GM12878 (cell line): ENCODE measurements around the gene TMEM168. TPM values are rescaled to one million over a fixed set of nuclear protein-coding genes. Genes with fewer than 3 reads are reported as not detected.

Source experiments
- ATAC-seq: fragments of 200-7000 bp; cut with Tn5 transposase; 3 replicates; pipeline ENCODE4 v1.9.1; 2020; ENCODE audit warnings: mild to moderate bottlenecking, moderate library complexity
- BruUV-seq: library from RNA; stranded (reverse); fragments of 400-500 nt; replicated peaks from 2 replicates; lab custom pipeline; 2021; lab: Mats Ljungman, UMichigan
- CTCF ChIA-PET: fragments of 300-600 bp; sonication (Branson Sonifier 250); formaldehyde crosslinking; extraction: SDS; loops from one replicate; lab custom pipeline; 2021; ENCODE audit warnings: inconsistent platforms; lab: Yijun Ruan, JAX
- POLR2A ChIA-PET: fragments of 350-600 bp; formaldehyde crosslinking; extraction: SDS; loops from one replicate; lab custom pipeline; 2021; ENCODE audit warnings: inconsistent platforms; lab: Charles Lee
- RAD21 ChIA-PET: fragments of 300-600 bp; sonication (Branson Sonifier 250); formaldehyde crosslinking; loops from one replicate; lab custom pipeline; 2023; ENCODE audit warnings: antibody characterized with exemption; ENCODE audit not compliant: unreplicated experiment; lab: Charles Lee
- SMC1A ChIA-PET: fragments of 300-600 bp; sonication (Branson Sonifier 250); formaldehyde crosslinking; loops from one replicate; lab custom pipeline; 2023; ENCODE audit not compliant: unreplicated experiment, uncharacterized antibody; lab: Charles Lee
- DNase-seq: peaks from one replicate; pipeline ENCODE4 v3.0.0-alpha.2; 2011; ENCODE audit warnings: low read depth, low spot score
- FAIRE-seq: peaks from 3 replicates; lab custom pipeline; 2011; peaks lifted over from hg19 to GRCh38; lab: Jason Lieb, UNC
- H2AFZ ChIP-seq: 2 replicates; pipeline ENCODE4 v1.6.0; 2011; ENCODE audit warnings: low read depth, low read length, control low read depth; ENCODE audit not compliant: control insufficient read depth
- H3K27ac ChIP-seq: 2 replicates; pipeline ENCODE4 v1.5.1; 2011; ENCODE audit warnings: control low read depth; ENCODE audit not compliant: control insufficient read depth, insufficient read depth
- H3K27me3 ChIP-seq, 2 experiments: replicated peaks in 1 of 2; 2 replicates each; pipeline versions ENCODE4 v1.6.0 to v1.6.1; 2011; ENCODE audit warnings: low read length in 1 of 2; ENCODE audit not compliant: control insufficient read depth in 2 of 2, insufficient read depth in 2 of 2
- H3K36me3 ChIP-seq, 2 experiments: 2 replicates each; pipeline ENCODE4 v1.5.1; 2011; ENCODE audit warnings: low read length in 1 of 2; ENCODE audit not compliant: control insufficient read depth in 2 of 2, insufficient read depth in 2 of 2
- H3K4me1 ChIP-seq: 2 replicates; pipeline ENCODE4 v1.6.1; 2011; ENCODE audit warnings: mild to moderate bottlenecking, low read length, moderate library complexity, mixed read lengths; ENCODE audit not compliant: control insufficient read depth, insufficient read depth
- H3K4me2 ChIP-seq: 2 replicates; pipeline ENCODE4 v1.6.0; 2011; ENCODE audit warnings: control low read depth; ENCODE audit not compliant: control insufficient read depth, insufficient read depth
- H3K4me3 ChIP-seq: fragments of 200-600 bp; sonication (generic); 2 replicates; pipeline ENCODE4 v1.5.1; 2016
- H3K79me2 ChIP-seq: 2 replicates; pipeline ENCODE4 v1.6.0; 2011; ENCODE audit warnings: low read length; ENCODE audit not compliant: control insufficient read depth, insufficient read depth
- H3K9ac ChIP-seq: 2 replicates; pipeline ENCODE4 v1.8.0; 2011; ENCODE audit warnings: low read length, control low read depth, mixed read lengths; ENCODE audit not compliant: control insufficient read depth, insufficient read depth
- H3K9me3 ChIP-seq: replicated peaks from 3 replicates; pipeline ENCODE4 v1.5.1; 2011; ENCODE audit warnings: mild to moderate bottlenecking, low read length; ENCODE audit not compliant: control insufficient read depth, insufficient read depth
- H4K20me1 ChIP-seq: 2 replicates; pipeline ENCODE4 v1.6.0; 2011; ENCODE audit not compliant: control insufficient read depth, insufficient read depth
- CHD2 ChIP-seq: IDR thresholded peaks from 2 replicates; pipeline ENCODE4 v1.6.1; 2011; ENCODE audit warnings: low read depth, low read length, improper control_type of control experiment, borderline replicate concordance
- CREB1 ChIP-seq: IDR thresholded peaks from 2 replicates; pipeline ENCODE4 v1.6.1; 2012; ENCODE audit warnings: low read depth, mild to moderate bottlenecking, inconsistent platforms
- EP300 ChIP-seq, 2 experiments: fragments of 150-350 bp in 1 of 2; IDR thresholded peaks; 2 replicates each; pipeline ENCODE4 v1.6.1; 2011 to 2012; ENCODE audit warnings: low read depth in 2 of 2, low read length in 2 of 2, borderline replicate concordance in 1 of 2, improper control_type of control experiment in 1 of 2, inconsistent platforms in 1 of 2; ENCODE audit not compliant: control insufficient read depth in 1 of 2
- EZH2 ChIP-seq: IDR thresholded peaks from 2 replicates; pipeline ENCODE4 v1.6.1; 2012; ENCODE audit warnings: low read depth, mild to moderate bottlenecking, control low read depth, inconsistent platforms, low read length, borderline replicate concordance; ENCODE audit not compliant: control insufficient read depth
- HDAC2 ChIP-seq: fragments of 200-600 bp; sonication (generic); IDR thresholded peaks from 2 replicates; pipeline ENCODE4 v1.6.1; 2017
- KDM1A ChIP-seq: fragments of 200-600 bp; sonication (generic); IDR thresholded peaks from 2 replicates; pipeline ENCODE4 v1.6.1; 2016; ENCODE audit warnings: borderline replicate concordance
- MTA2 ChIP-seq: fragments of 450-650 bp; IDR thresholded peaks from 2 replicates; pipeline ENCODE4 v1.6.1; 2016; ENCODE audit warnings: low read depth, mild to moderate bottlenecking, moderate library complexity
- NR2C1 ChIP-seq: fragments of 450-650 bp; IDR thresholded peaks from 2 replicates; pipeline ENCODE4 v1.6.1; 2017; ENCODE audit warnings: antibody characterized with exemption, mild to moderate bottlenecking, moderate library complexity
- POLR2AphosphoS5 ChIP-seq: IDR thresholded peaks from 2 replicates; pipeline ENCODE4 v1.6.1; 2011; ENCODE audit warnings: mild to moderate bottlenecking, low read length, inconsistent platforms
- RELA ChIP-seq: fragments of 450-650 bp; IDR thresholded peaks from 2 replicates; pipeline ENCODE4 v1.8.0; 2014; ENCODE audit warnings: borderline replicate concordance; ENCODE audit not compliant: partially characterized antibody
- SIX5 ChIP-seq: IDR thresholded peaks from 2 replicates; pipeline ENCODE4 v1.6.1; 2011; ENCODE audit warnings: mild to moderate bottlenecking, low read depth, low read length, moderate library complexity; ENCODE audit not compliant: severe bottlenecking
- SMARCA5 ChIP-seq: fragments of 450-650 bp; IDR thresholded peaks from 2 replicates; pipeline ENCODE4 v1.6.1; 2017; ENCODE audit warnings: mild to moderate bottlenecking
- SUPT20H ChIP-seq: IDR thresholded peaks from 2 replicates; pipeline ENCODE4 v1.6.1; 2011; ENCODE audit warnings: low read depth, mild to moderate bottlenecking, low read length, moderate library complexity, borderline replicate concordance; ENCODE audit not compliant: control insufficient read depth
- TCF3 ChIP-seq: IDR thresholded peaks from 2 replicates; pipeline ENCODE4 v1.6.1; 2012; ENCODE audit warnings: low read depth, mild to moderate bottlenecking, low read length, borderline replicate concordance; ENCODE audit not compliant: insufficient read depth
- ZNF217 ChIP-seq: fragments of 450-650 bp; IDR thresholded peaks from 2 replicates; pipeline ENCODE4 v1.6.1; 2017; ENCODE audit warnings: antibody characterized with exemption, mild to moderate bottlenecking
- ZNF274 ChIP-seq: IDR thresholded peaks from one replicate; pipeline ENCODE4 v1.8.0; 2011; ENCODE audit not compliant: insufficient read length, insufficient read depth
- WGBS: methylation state at CpG from one replicate; pipeline ENCODE4 v1.1.6; 2016; ENCODE audit warnings: low lambda C conversion rate; ENCODE audit not compliant: insufficient replicate concordance, insufficient coverage; ENCODE audit errors: missing lambda C conversion rate; 5-methylcytosine and 5-hydroxymethylcytosine counted together
- in situ Hi-C: fragments of 300-500 bp; cut with MboI; formaldehyde crosslinking; loops from 9 replicates; pipeline ENCODE4 v1.14.3; 2018; ENCODE audit warnings: mixed read lengths
- intact Hi-C: fragments of 100-400 bp; cut with micrococcal nuclease; formaldehyde crosslinking; loops from one replicate; pipeline ENCODE4 v1.14.2; 2022; ENCODE audit not compliant: unreplicated experiment
- polyA plus RNA-seq, 11 experiments: library from polyadenylated mRNA; depleted of rRNA in 4 of 11; unstranded in 6 of 11; stranded (reverse) in 5 of 11; fragments of >200 nt; fragmentation: Nextera tagmentation in 4 of 11; fragmentation: Illumina TruSeq in 1 of 11; extraction: Ambion mirVana in 4 of 11; extraction: Trizol in 1 of 11; gene quantifications; 1 replicate in 1 of 11; 2 replicates in 10 of 11; pipeline versions ENCODE4 v1.2.1 to v1.2.3, GENCODE V29; 2011 to 2016; ENCODE audit warnings: inconsistent platforms in 2 of 11, missing spikeins in 2 of 11, low read depth in 1 of 11
- total RNA-seq, 4 experiments: library from RNA; depleted of rRNA in 3 of 4; stranded (reverse); fragments of >200 nt in 3 of 4; fragmentation: Illumina TruSeq in 1 of 4; extraction: Trizol in 1 of 4; gene quantifications; 2 replicates each; pipeline versions ENCODE4 v1.2.1 to v1.2.3, GENCODE V29; 2013 to 2021
- TF ChIP-seq, protein P1 (sequence below): fragments of 450-650 bp; IDR thresholded peaks from 2 replicates; pipeline ENCODE4 v1.6.1; 2014; ENCODE audit warnings: mild to moderate bottlenecking

Gene TMEM168
- total and polyA plus RNA-seq, 10 of the 15 experiments (the other 5 are each of a cell fraction or from before 2014, with no cell fraction given) = 9.1 to 44.2 (median 19.8) TPM

DNA sequence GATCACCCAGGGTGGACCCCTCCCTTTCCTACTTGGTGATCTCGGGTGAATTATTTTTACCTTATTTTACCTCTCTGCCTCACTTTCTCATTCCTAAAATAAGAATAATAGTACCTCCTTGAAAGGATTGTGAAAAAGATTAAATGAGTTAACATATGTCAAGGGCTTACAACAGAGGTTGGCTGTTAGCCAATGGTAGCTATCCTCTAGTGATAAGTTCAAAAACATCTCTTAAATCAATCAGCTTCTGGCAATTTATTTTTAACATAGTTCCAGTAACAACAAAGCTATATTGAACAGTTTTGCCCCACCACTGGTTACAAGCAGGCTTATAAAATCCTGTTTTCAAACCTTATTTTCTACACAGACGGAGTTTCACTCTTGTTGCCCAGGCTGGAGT lies 45.4 kb downstream of the TMEM168 start:
- Histone ChIP-seq H4K20me1 (no peaks in the 10 kb centered on the region), H3K36me3 (no peaks in the 10 kb centered on the region), H3K79me2 (no peaks in the 10 kb centered on the region), H3K9ac (no peak overlapping the region), H2AFZ (no peak overlapping the region), H3K9me3 (no peaks in the 10 kb centered on the region), H3K27me3 (no peaks in the 10 kb centered on the region), H3K4me3 (no peak overlapping the region), H3K4me2 (no peak overlapping the region), H3K4me1 (no peaks in the 10 kb centered on the region), H3K27ac (no peak overlapping the region)
- POLR2A ChIA-PET = no interaction called here
- DNase-seq = no peak
- intact Hi-C loops = no loop called here
- in situ Hi-C loops = no loop called here
- CTCF ChIA-PET = no interaction called here
- no peak for FAIRE-seq
- BruUV-seq = no TSS peak
- ATAC-seq = no peak
- 18% methylated on average over 2 of the region's 2 CpGs for WGBS
- TF ChIP-seq SIX5 (no peak), KDM1A (no peak), HDAC2 (no peak), CREB1 (no peak)
- SMC1A ChIA-PET = interaction anchor here (1.3 kb wide), 1 partner anchor 11 kb away, joined by 3 read pairs; no protein-coding TSS in a partner anchor
- RAD21 ChIA-PET = no interaction called here

DNA sequence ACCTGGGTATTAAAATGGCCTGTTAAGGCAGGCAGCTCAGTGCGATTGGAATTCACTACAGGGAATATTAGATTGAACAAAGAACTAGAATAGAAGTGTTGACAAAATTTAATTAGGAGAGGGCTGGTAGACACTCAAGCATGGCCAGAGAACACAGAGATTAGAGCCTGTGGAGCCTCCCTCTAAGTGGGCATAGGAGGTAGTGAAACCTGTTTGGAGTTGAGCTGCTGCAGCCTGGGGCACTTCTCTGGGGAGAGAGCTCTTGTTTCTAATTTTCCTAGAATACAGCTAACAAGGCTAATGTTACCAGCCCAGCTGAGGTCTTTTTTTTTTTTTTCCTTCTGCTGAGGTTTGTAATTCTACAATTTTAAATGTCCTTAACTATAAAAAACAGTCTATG lies 46.4 kb downstream of the TMEM168 start:
- DNase-seq (no peak), ATAC-seq (peak; percentile 41; the same call in 2 of the 3 replicates), FAIRE-seq (no peak)
- no peaks in the 10 kb centered on the region for H3K79me2 ChIP-seq
- no TSS peak for BruUV-seq
- SMC1A ChIA-PET = interaction anchor here (0.6 to 1.3 kb wide), 2 partner anchors 65 to 256 kb away, joined by 3 read pairs; no protein-coding TSS in a partner anchor
- no peaks in the 10 kb centered on the region for H3K9me3 ChIP-seq
- H3K9ac ChIP-seq = no peak overlapping the region
- H3K4me2 ChIP-seq = no peak overlapping the region
- H3K27me3 ChIP-seq = no peaks in the 10 kb centered on the region
- 92% methylated on average over 1 of the region's 1 CpG for WGBS
- POLR2A ChIA-PET = no interaction called here
- H3K27ac ChIP-seq = no peak overlapping the region
- no peaks in the 10 kb centered on the region for H4K20me1 ChIP-seq
- intact Hi-C loops (no loop called here), in situ Hi-C loops (no loop called here)
- H3K4me3 ChIP-seq = no peak overlapping the region
- CTCF ChIA-PET = no interaction called here
- H3K36me3 ChIP-seq = no peaks in the 10 kb centered on the region
- H2AFZ ChIP-seq = no peak overlapping the region
- H3K4me1 ChIP-seq = no peaks in the 10 kb centered on the region
- RAD21 ChIA-PET = interaction anchor here (0.7 kb wide), 1 partner anchor 804 kb away, joined by 3 read pairs; no protein-coding TSS in a partner anchor
- TF ChIP-seq EP300 (IDR thresholded peaks at IDR 0.05; ENCODE audit: borderline replicate concordance in 1 of 2, control insufficient read depth in 1 of 2, low read depth in 2 of 2, low read length in 2 of 2) (no peak), ZNF274 (no peak), SUPT20H (no peak), MTA2 (no peak), TCF3 (no peak), NR2C1 (no peak), CHD2 (no peak), RELA (no peak), ZNF217 (no peak), EZH2 (no peak), POLR2AphosphoS5 (no peak), SMARCA5 (no peak)
- TF ChIP-seq, protein P1, sequence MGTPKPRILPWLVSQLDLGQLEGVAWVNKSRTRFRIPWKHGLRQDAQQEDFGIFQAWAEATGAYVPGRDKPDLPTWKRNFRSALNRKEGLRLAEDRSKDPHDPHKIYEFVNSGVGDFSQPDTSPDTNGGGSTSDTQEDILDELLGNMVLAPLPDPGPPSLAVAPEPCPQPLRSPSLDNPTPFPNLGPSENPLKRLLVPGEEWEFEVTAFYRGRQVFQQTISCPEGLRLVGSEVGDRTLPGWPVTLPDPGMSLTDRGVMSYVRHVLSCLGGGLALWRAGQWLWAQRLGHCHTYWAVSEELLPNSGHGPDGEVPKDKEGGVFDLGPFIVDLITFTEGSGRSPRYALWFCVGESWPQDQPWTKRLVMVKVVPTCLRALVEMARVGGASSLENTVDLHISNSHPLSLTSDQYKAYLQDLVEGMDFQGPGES = no peak
